ENCODE results near the gene CDC20.

The CDC20 gene

DNA sequence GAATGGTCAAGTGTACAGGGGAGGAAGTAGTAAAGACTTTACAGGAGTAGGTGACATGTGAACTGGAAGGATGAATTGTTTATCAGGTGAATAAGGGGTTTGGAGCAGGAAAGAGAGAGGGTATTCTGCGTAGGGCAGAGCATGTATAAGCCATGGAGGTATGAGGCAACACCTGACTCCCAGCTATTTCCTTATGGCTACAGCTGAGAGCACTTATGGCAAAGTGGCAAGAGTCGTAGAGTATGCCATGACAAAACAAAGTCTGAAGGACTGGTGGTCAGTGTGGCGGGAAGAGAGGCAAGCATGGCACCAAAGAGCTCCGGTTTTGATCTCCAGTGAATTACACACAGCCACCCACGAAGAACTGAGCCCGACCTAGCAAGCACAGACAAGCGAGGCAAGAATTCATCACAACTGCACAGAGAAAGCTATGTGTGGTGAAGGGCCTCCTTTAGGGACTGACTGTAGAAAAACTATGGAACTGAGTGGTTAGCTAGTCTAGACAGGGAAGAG lies 18.0 kb downstream of the CDC20 start:
- ChIA-PET POLR2A (interaction anchor here (0.8 to 2.2 kb wide), 4 partner anchors 12 to 273 kb away, joined by 3 to 8 read pairs (median 4); partner anchors contain the start of genes CDC20 and KDM4A), CTCF (no interaction called here)
- no peak for DNase-seq (ENCODE audit: extremely low spot score)
- no peak for TF ChIP-seq NFRKB (IDR thresholded peaks at IDR 0.05)
- no peak for TF ChIP-seq BHLHE40 (IDR thresholded peaks at IDR 0.05; ENCODE audit: borderline replicate concordance)
- no peak for TF ChIP-seq ARNT (IDR thresholded peaks at IDR 0.05)
- TF ChIP-seq, protein P1, sequence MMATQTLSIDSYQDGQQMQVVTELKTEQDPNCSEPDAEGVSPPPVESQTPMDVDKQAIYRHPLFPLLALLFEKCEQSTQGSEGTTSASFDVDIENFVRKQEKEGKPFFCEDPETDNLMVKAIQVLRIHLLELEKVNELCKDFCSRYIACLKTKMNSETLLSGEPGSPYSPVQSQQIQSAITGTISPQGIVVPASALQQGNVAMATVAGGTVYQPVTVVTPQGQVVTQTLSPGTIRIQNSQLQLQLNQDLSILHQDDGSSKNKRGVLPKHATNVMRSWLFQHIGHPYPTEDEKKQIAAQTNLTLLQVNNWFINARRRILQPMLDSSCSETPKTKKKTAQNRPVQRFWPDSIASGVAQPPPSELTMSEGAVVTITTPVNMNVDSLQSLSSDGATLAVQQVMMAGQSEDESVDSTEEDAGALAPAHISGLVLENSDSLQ (IDR thresholded peaks at IDR 0.05) = no peak
- TF ChIP-seq L3MBTL2 (conservative IDR thresholded peaks at IDR 0.05) = no peak
- no peak for TF ChIP-seq ZNF384 (IDR thresholded peaks at IDR 0.05)
- TF ChIP-seq CTBP1 (IDR thresholded peaks at IDR 0.05; ENCODE audit: borderline replicate concordance) = no peak
- no peak for TF ChIP-seq SP1 (IDR thresholded peaks at IDR 0.05)
- no peak for TF ChIP-seq HDGF (IDR thresholded peaks at IDR 0.05; ENCODE audit: borderline replicate concordance)
- no peak for TF ChIP-seq TARDBP (IDR thresholded peaks at IDR 0.05)
- TF ChIP-seq FOXK2 (IDR thresholded peaks at IDR 0.05) = no peak
- TF ChIP-seq FOXM1 (IDR thresholded peaks at IDR 0.05; ENCODE audit: borderline replicate concordance) = no peak
- TF ChIP-seq SUZ12 (IDR thresholded peaks at IDR 0.05) = no peak
- no peak for TF ChIP-seq LEF1 (IDR thresholded peaks at IDR 0.05; ENCODE audit: borderline replicate concordance)
- no peak for TF ChIP-seq FOXA1 (IDR thresholded peaks at IDR 0.05)
- no peak for TF ChIP-seq ELF4 (IDR thresholded peaks at IDR 0.05)

GRCh38 chr1:43377831-43378230 lies 19.1 kb downstream of the CDC20 start:
- ChIA-PET CTCF (no interaction called here), POLR2A (interaction anchor here (0.8 to 2.2 kb wide), 3 partner anchors 10 to 20 kb away, joined by 3 to 8 read pairs (median 4); partner anchors contain the start of gene ELOVL1)
- no peak for DNase-seq (ENCODE audit: extremely low spot score)
- TF ChIP-seq ZNF384 (IDR thresholded peaks at IDR 0.05) (no peak), FOXM1 (IDR thresholded peaks at IDR 0.05; ENCODE audit: borderline replicate concordance) (no peak), SUZ12 (IDR thresholded peaks at IDR 0.05) (no peak), TARDBP (IDR thresholded peaks at IDR 0.05) (no peak), HDGF (IDR thresholded peaks at IDR 0.05; ENCODE audit: borderline replicate concordance) (no peak), L3MBTL2 (conservative IDR thresholded peaks at IDR 0.05) (no peak), ELF4 (IDR thresholded peaks at IDR 0.05) (no peak), NFRKB (IDR thresholded peaks at IDR 0.05) (no peak), ARNT (IDR thresholded peaks at IDR 0.05) (no peak), SP1 (IDR thresholded peaks at IDR 0.05) (no peak), FOXK2 (IDR thresholded peaks at IDR 0.05) (no peak), CTBP1 (IDR thresholded peaks at IDR 0.05; ENCODE audit: borderline replicate concordance) (no peak), FOXA1 (IDR thresholded peaks at IDR 0.05) (no peak), BHLHE40 (IDR thresholded peaks at IDR 0.05; ENCODE audit: borderline replicate concordance) (no peak), LEF1 (IDR thresholded peaks at IDR 0.05; ENCODE audit: borderline replicate concordance) (no peak)
- TF ChIP-seq, protein P1 (IDR thresholded peaks at IDR 0.05) = no peak

DNA sequence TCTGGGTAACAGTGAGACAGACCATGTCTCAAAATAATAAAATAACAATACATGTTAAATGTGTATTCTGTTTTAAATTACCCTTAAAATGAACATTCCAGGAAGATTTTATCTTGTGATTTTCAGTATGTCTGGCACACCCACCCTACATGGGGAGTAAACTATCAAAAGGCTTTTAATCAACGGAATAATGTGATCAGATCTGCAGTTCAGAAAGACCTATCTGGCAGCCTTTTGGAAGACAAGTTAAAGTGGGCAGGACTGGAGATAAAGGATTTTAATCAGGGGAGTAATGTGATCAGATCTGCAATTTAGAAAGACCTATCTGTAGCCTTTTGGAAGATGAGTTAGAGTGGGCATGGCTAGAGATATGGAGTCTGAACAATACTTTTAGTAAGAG lies 20.7 kb downstream of the CDC20 start:
- POLR2A ChIA-PET = interaction anchor here (0.7 to 1.3 kb wide), 2 partner anchors 9 to 196 kb away, joined by 3 read pairs; no protein-coding TSS in a partner anchor
- TF ChIP-seq SUZ12 (IDR thresholded peaks at IDR 0.05) (no peak), L3MBTL2 (conservative IDR thresholded peaks at IDR 0.05) (no peak), NFRKB (IDR thresholded peaks at IDR 0.05) (no peak), FOXM1 (IDR thresholded peaks at IDR 0.05; ENCODE audit: borderline replicate concordance) (no peak), BHLHE40 (IDR thresholded peaks at IDR 0.05; ENCODE audit: borderline replicate concordance) (no peak), CTBP1 (IDR thresholded peaks at IDR 0.05; ENCODE audit: borderline replicate concordance) (no peak), HDGF (IDR thresholded peaks at IDR 0.05; ENCODE audit: borderline replicate concordance) (no peak), LEF1 (IDR thresholded peaks at IDR 0.05; ENCODE audit: borderline replicate concordance) (no peak), ZNF384 (IDR thresholded peaks at IDR 0.05) (no peak), ELF4 (IDR thresholded peaks at IDR 0.05) (no peak), TARDBP (IDR thresholded peaks at IDR 0.05) (no peak), FOXA1 (IDR thresholded peaks at IDR 0.05) (no peak), SP1 (IDR thresholded peaks at IDR 0.05) (no peak), FOXK2 (IDR thresholded peaks at IDR 0.05) (no peak), ARNT (IDR thresholded peaks at IDR 0.05) (no peak)
- TF ChIP-seq, protein P1 (IDR thresholded peaks at IDR 0.05) = no peak
- CTCF ChIA-PET = no interaction called here
- no peak for DNase-seq (ENCODE audit: extremely low spot score)

DNA sequence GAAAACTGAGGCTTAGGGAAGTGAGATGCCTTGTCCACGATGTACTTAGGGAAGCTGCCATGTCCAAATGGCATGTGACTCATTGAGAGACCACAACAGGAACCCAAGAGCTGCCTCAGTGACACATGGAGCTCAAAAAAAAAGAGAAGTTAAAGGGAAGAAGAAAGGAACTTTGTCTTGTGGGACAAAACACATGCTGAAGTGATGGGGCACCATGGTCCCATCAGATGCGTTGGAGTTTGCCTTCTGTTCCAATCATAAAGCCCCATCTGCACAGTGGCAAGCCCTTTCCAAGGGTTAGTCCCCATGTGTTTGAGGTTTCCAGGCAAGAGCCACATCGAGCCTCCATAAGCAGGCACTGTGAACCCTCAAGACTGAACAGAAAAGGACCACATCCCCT lies 22.8 kb downstream of the CDC20 start:
- no peak for DNase-seq (ENCODE audit: extremely low spot score)
- ChIA-PET CTCF (no interaction called here), POLR2A (interaction anchor here (1.0 to 2.8 kb wide), 2 partner anchors 13 to 23 kb away, joined by 4 to 12 read pairs; partner anchors contain the start of gene CDC20)
- TF ChIP-seq LEF1 (IDR thresholded peaks at IDR 0.05; ENCODE audit: borderline replicate concordance) (no peak), FOXK2 (IDR thresholded peaks at IDR 0.05) (no peak), SP1 (IDR thresholded peaks at IDR 0.05) (no peak), FOXM1 (IDR thresholded peaks at IDR 0.05; ENCODE audit: borderline replicate concordance) (no peak), FOXA1 (IDR thresholded peaks at IDR 0.05) (no peak), TARDBP (IDR thresholded peaks at IDR 0.05) (no peak)
- TF ChIP-seq, protein P1 (IDR thresholded peaks at IDR 0.05) = no peak

DNA sequence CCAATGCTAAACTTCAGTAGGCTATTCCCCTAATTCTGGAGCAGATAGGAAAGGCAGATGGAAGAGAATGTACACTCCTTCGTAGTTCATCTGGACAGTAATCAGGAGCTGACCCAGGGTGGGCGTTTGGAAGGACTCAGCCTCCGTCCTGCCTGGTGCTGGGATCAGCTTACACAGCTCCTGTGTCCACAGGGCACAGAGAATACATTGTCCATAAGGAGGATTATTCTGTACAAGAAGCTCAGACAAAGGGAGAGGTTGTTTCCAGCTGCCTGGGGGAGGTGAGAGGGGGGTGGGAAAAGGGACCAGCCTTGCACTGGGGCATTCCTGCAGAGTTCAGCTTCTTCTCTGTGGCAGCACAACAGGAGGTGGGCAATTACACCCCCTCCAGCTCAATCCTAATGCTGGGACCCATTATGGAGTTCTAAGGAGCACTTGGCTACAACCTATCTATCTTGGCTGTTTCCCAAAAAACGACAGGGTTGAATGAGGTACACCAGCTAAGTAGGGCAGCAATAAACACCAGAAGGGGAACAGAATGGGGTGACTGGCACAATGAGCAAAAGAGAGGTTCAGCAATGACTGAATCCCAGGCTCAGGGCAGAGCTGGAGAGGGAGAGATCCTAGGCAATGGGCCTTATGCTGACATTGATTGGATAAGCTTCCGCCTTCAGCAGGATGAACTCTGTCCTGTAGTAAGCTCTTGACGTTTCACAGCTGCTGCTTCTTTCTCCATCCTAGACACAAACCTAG lies 23.4 kb downstream of the CDC20 start:
- TF ChIP-seq ELF4 (IDR thresholded peaks at IDR 0.05) (no peak), LEF1 (IDR thresholded peaks at IDR 0.05; ENCODE audit: borderline replicate concordance) (no peak), CTBP1 (IDR thresholded peaks at IDR 0.05; ENCODE audit: borderline replicate concordance) (no peak), FOXK2 (IDR thresholded peaks at IDR 0.05) (no peak), SP1 (IDR thresholded peaks at IDR 0.05) (no peak), FOXA1 (IDR thresholded peaks at IDR 0.05) (no peak), ARNT (IDR thresholded peaks at IDR 0.05) (no peak), L3MBTL2 (conservative IDR thresholded peaks at IDR 0.05) (no peak), NFRKB (IDR thresholded peaks at IDR 0.05) (no peak), TARDBP (IDR thresholded peaks at IDR 0.05) (no peak), FOXM1 (IDR thresholded peaks at IDR 0.05; ENCODE audit: borderline replicate concordance) (no peak), HDGF (IDR thresholded peaks at IDR 0.05; ENCODE audit: borderline replicate concordance) (no peak), SUZ12 (IDR thresholded peaks at IDR 0.05) (no peak), ZNF384 (IDR thresholded peaks at IDR 0.05) (no peak), BHLHE40 (IDR thresholded peaks at IDR 0.05; ENCODE audit: borderline replicate concordance) (no peak)
- TF ChIP-seq, protein P1 (IDR thresholded peaks at IDR 0.05) = no peak
- DNase-seq (ENCODE audit: extremely low spot score) = no peak
- CTCF ChIA-PET = no interaction called here
- POLR2A ChIA-PET = interaction anchor here (0.7 to 2.8 kb wide), 4 partner anchors 9 to 24 kb away, joined by 3 to 12 read pairs (median 4); partner anchors contain the start of genes CDC20 and ELOVL1
